Lower leg skin (tissue), 3 donors: ENCODE data around the gene OR6M1.

Source experiments
- POLR2A ChIP-seq, 2 donors: fragments of 450-650 bp; IDR thresholded peaks; one replicate each; pipeline ENCODE4 v1.6.1; 2016 to 2017; ENCODE audit warnings: antibody characterized with exemption in 2 of 2, mild to moderate bottlenecking in 1 of 2, moderate library complexity in 1 of 2
- TF ChIP-seq, protein P1 (sequence below), 3 donors: fragments of 450-650 bp; IDR thresholded peaks; one replicate each; pipeline ENCODE4 v1.5.1; 2016; ENCODE audit warnings: antibody characterized with exemption in 3 of 3, mild to moderate bottlenecking in 3 of 3, moderate library complexity in 2 of 3

DNA sequence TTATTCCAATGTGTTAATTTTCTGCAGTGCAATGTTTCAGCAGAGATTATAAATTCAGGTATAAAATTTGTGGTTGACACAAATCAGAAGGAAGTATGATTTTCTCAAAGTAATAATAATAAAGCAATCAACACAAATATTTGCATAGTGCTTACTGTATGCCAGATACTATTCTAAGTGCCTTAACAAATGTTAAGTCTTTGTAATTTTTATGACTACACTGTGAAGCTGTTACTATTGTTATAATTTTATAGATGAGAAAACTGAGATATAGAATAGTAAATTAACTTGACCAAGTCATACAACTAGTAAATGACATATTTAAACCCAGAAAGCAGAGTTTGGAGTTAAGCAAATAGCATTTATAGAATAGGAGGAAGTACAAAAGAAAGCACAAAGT, 35.4 kb downstream of the OR6M1 start:
- TF ChIP-seq, protein P1, sequence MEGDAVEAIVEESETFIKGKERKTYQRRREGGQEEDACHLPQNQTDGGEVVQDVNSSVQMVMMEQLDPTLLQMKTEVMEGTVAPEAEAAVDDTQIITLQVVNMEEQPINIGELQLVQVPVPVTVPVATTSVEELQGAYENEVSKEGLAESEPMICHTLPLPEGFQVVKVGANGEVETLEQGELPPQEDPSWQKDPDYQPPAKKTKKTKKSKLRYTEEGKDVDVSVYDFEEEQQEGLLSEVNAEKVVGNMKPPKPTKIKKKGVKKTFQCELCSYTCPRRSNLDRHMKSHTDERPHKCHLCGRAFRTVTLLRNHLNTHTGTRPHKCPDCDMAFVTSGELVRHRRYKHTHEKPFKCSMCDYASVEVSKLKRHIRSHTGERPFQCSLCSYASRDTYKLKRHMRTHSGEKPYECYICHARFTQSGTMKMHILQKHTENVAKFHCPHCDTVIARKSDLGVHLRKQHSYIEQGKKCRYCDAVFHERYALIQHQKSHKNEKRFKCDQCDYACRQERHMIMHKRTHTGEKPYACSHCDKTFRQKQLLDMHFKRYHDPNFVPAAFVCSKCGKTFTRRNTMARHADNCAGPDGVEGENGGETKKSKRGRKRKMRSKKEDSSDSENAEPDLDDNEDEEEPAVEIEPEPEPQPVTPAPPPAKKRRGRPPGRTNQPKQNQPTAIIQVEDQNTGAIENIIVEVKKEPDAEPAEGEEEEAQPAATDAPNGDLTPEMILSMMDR (IDR thresholded peaks at IDR 0.05): no peak
- no peak for TF ChIP-seq POLR2A (IDR thresholded peaks at IDR 0.05)
